Measurements from ENCODE around the gene METRNL.
"Not testable (repeated sequence)": the region's sequence is repeated elsewhere in the genome, so short reads cannot be mapped to it uniquely, and the experiment has no call there.

Gene METRNL

GRCh38 chr17:83079352-83079747 lies at the start of gene METRNL:
Gene METRNL, plus strand, starts transcription at chr17:83079609. Its CDS starts 207 bp downstream, at chr17:83079816.
- DNase-seq, result no peak

DNA sequence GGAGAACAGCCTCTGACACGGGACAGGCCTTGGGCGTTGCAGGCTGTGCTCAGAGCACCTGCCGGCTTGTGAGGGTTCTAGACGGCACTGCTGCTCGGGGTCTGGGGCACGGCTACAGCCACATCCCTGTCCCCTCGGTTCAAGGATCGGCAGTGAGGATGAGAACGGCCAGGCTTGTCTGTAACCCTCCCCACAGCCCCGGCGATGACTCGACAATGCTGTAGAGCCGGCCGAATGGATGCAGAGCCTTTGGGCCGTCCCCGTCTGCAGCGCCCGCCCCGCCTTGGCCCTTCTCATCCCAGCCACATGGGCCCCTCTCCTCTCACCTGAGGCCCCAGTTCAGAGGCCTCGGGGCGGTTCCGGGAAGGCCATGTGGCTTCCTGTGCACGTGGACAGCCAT lies 49.0 kb upstream of the METRNL start:
- no peak for DNase-seq

DNA sequence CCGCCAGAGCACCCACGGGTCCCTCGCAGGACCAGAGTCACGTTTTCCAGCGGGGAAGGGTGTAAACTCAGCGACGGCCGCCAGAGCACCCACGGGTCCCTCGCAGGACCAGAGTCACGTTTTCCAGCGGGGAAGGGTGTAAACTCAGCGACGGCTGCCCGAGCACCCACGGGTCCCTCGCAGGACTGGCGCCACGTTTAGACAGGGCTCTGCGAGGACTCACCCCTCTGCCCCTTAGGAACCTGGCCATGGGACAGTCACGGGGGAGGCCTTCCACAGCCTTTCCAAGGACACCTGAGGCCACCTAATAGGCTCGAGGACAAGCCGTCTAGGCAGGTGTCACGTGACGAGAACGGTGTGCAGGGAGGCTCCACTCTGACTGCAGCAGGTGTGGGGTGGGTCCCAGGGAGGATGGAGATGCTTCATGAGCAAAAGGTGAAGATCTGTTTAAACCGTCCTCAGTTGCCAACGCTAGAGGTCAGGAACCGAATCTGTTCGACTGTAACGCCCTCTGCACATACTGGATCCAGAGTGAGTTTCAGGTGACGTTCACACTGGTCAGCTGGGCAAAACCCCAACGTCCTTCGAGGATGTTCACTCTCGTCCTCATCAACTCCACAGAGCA lies 48.0 kb upstream of the METRNL start:
- no peak for DNase-seq

GRCh38 chr17:83031946-83032451 lies 47.4 kb upstream of the METRNL start:
- DNase-seq, result not testable (repeated sequence)

DNA sequence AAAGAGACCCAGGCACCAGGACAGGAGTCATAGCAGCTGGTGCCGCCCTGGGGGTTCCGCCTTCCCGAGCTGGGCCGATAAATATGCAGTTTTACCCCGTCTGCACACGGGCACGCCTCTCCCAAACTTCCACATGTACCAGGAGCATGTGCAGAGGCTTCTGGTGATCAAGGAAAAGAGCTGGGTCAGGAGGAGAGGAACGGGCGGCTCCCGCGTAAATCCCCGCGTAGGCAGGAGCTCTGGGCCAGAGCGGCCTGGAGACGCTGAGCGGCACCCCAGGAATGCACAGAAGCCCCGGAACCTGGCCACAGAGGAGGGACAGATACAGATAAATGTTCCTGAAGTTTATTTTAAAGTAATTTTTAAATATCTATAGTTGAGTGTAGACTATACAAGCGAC lies 46.6 kb upstream of the METRNL start:
- DNase-seq, result no peak

DNA sequence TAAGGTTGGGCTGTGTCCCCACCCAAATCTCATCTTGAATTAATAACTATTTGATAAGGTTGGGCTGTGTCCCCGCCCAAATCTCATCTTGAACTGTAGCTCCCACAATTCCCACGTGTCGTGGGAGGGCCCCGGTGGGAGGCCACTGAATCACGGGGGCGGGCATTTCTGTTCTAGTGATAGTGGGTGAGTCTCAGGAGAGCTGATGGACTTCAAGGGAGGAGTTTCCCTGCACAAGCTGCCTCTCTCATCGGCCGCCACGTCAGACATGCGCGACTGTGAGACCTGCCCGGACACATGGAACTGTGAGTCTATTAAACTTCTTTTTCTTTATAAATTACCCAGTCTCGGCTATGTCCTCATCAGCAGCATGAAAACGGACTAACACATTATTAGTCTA lies 44.9 kb upstream of the METRNL start:
- DNase-seq, result no peak

GRCh38 chr17:83035722-83036121 lies 43.7 kb upstream of the METRNL start:
- DNase-seq, result no peak

GRCh38 chr17:83036193-83036592 lies 43.2 kb upstream of the METRNL start:
- DNase-seq, result no peak

GRCh38 chr17:83036666-83037065 lies 42.7 kb upstream of the METRNL start:
- no peak for DNase-seq

DNA sequence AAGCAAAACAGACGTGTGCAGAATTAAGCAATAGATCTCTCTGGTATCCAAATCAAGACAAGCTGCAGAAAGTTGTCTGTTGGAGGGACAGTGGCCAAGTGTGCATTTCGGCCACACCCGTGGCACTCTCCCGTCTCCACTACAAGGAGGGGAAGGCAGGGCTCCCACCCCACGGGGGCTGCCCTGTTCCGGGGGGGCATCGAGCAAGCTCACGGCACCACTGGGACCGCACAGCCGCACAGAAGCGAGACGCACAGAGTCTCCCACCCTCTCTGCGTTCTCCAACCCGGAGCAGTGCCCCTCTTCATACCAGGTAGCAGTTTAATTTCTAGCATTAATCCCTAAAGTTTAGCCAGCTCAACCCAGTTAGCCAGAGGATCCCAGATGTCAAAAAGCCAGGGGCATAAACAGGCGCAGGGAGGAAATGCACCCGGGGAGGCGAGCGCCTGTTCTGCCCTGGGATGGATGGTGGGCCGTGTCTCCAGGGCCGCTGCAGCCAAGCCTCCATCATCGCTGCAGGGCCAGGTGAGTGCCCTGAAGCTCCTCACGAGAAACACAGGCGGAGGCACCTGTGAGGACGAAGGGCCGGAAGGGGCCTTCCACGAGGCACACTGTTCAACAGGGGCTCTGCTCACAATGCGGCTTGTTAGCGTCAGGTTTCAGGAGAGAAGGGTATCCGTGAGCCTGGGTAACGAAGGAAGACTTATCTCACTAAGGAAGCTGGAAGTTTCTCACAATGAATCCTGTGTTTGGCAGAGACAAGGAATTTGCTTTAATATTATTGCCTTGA lies 42.1 kb upstream of the METRNL start:
- no peak for DNase-seq

DNA sequence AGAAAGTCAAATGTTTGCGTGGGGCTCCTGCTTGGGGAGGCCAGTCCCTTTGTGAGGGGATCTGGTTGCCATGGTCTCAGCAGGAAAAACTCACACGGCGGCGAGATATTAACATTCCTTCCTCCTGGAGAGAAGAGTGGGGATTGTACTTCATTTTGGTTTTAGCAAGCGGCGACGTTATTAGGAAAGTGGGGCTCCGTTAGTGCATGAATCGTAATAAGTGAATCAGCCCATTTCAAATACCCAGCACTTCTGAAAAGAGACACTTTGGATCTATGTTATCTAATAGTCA lies 41.6 kb upstream of the METRNL start:
- DNase-seq, result no peak

DNA sequence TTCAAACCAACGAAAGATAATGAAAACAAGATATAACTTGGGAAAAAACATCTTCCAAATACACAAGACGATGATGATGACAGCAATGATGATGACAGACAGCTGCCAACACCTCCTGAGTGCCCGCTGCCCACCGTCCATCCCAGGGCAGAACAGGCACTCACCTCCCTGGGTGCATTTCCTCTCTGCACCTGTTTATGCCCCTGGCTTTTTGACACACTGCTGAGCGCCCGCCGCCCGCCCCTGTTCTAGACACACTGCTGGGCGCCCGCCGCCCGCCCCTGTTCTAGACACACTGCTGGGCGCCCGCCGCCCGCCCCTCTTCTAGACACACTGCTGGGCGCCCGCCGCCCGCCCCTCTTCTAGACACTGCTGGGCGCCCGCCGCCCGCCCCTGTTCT lies 40.4 kb upstream of the METRNL start:
- not testable (repeated sequence) for DNase-seq

DNA sequence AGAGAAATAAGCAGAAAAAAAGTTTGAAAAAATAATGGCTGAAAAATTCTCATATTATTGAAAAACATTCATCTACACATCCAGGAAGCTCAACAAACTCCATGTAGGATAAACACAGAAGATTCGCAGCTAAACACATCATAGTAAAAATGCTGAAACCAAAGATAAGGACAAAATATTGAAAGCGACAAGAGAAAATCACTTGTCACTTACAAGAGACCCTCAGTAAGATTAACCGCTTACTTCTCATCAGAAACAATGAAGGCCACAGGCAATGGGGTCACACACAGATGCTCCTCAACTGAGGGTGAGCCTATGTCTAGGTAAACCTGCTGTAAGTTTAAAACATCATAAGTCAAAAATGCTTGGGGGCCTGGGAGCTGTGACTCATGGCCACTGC lies 38.1 kb upstream of the METRNL start:
- no peak for DNase-seq

- no peak for DNase-seq
These were observed 36.8 kb upstream of the METRNL start for GRCh38 chr17:83042522-83043158.

GRCh38 chr17:83044479-83044878 lies 34.9 kb upstream of the METRNL start:
- not testable (repeated sequence) for DNase-seq

DNA sequence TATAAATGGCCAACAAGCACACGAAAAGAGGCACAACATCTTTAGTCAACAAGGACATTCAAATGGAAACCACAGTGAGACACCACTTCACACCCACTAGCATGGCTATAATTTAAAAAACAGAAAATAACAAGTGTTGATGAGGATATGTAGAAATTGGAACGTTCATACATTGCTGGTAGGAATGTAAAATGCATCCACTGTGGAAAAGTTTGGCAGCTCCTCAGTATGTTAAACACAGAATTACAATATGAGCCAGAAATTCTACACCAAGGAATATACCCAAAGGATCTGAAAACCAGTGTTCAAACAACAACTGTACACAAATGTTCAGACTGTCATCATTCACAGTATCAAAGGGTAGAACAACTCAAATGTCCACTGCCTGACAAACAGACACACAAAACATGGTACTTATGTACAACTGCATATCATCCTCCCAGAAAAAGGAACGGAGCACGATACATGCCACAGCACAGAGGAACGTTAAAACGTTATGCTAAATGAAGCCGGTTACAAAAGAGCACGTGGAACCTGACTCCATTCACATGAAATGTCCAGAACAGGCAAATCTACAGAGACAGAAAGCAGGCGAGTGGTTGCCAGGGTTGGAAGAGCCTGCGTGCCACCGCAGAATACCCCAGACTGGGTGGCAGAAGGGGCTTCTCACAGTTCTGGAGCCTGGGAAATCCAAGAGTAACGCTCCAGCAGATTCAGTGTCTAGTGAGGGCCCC lies 32.8 kb upstream of the METRNL start:
- DNase-seq, result no peak

GRCh38 chr17:83047182-83047478 lies 32.3 kb upstream of the METRNL start:
- no peak for DNase-seq

- not testable (repeated sequence) for DNase-seq
These were observed 31.5 kb upstream of the METRNL start for GRCh38 chr17:83047818-83048475.

DNA sequence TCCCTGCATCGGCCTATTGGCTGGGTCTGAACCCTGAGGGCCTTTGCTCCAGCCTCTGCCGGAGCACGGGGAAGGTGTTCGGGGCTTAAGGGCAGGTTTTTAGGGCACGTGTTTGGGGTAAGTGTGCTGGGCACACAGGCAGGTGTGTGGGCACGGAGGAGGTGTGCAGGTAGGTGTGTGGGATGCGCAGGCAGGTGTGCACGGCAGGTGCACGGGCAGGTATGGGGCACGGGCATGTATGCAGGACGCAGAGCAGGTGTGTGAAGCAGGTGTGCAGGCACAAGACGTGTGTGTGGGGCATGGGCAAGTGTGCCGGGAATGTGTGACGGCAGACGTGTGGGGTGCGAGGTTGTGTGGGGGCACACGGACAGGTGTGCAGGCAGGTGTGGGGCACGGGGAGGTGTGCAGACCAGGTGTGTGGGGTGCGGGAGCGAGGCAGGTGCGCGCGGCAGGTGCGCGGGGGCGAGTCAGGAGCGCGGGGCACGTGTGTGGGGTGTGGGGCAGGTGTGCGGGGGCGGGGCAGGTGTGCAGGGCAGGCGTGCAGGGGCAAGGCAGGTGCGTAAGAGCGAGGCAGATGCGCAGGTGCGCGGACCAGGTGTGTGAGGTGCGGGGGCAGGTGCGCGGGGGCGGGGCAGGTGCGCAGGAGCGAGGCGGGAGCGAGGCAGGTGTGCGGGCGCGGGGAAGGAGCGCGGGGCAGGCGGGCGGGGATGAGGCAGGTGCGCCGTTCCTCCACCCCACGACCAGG lies 28.6 kb upstream of the METRNL start:
- no peak for DNase-seq

DNA sequence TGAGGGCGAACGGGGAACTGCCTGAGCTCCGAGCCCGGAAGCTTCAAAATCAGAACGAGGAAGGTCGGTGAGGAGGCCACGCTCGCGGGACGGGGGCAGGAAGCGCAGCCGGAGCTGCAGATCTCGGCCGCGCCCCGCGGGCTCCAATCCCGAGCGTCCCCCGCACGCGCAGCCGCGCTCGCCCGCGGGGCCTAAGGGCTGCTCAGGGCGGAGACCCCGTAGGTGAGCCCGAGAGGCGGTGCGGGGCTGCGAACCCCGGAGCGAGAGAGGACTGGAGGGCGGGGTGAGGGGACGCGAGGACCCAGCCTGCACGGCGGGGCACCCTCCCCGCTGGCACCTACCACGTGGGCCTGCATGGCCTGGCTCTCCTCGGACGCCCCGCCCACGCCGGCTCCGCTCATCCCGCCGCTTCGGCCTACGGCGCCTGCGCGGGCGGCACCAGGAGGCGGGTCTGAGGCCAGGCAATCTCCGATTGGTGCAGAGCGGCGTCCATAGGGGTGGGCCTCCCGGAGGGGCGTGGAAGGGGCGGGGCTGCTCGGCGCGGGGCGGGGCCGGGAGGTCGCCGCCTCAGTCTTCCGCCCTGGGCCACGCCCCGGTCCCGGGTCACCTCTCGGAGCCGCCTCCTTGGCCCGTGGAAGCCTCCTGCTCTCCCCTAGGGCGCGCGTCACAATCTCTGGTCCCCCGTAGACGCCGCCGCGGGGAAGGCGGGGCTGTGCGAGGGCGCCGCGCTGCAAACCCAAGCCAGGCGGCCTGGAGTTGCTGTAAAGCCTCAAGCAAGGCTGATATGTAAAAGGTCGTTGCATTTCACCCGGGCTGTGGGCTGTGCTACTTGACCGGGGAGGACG lies 27.8 kb upstream of the METRNL start:
- peak; percentile 87 for DNase-seq

DNA sequence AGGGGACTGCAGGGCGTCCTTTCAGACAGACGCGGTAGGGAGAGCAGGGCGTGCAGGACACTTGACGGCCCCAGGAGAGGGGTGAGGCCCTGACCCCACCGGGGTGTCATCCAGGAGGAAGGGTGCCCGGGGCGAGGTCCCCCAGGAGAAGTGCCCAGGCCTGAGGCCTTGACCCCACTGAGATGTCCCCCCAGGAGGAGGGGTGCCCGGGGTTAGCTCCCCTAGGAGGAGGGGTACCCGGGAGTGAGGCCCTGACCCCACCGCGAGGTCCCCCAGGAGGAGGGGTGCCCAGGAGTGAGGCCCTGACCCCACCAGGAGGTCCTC lies 27.2 kb upstream of the METRNL start:
- no peak for DNase-seq
